ENCODE results near the gene RESF1.

The RESF1 gene

GRCh38 chr12:31958569-31959160 lies 550 bp upstream of the RESF1 start:
- Histone ChIP-seq H3K4me1 (ENCODE audit: control insufficient read depth, insufficient read depth, low read length) (peaks cover 14% of the 10 kb centered on the region), H3K4me3 (ENCODE audit: low read depth, low read length) (peak overlapping the region; percentile 74), H3K36me3 (ENCODE audit: control insufficient read depth in 2 of 2, insufficient read depth in 1 of 2, low read length in 2 of 2) (peaks cover 0 to 16% of the 10 kb centered on the region in 2 experiments; a peak in 2 of 3 replicates), H3K27ac (ENCODE audit: extremely low read depth, low read depth, low read length) (peak overlapping the region; percentile 83; the same call in 1 of the 2 replicates), H3K9me3 (ENCODE audit: control insufficient read depth, insufficient read depth, low read depth, low read length) (no peaks in the 10 kb centered on the region)
- POLR2A ChIA-PET, result interaction anchor here (0.5 to 1.9 kb wide), 3 partner anchors 21 to 230 kb away, joined by 3 to 5 read pairs (median 3); partner anchors contain the start of gene AMN1
- CTCF ChIA-PET, result interaction anchor here (0.5 to 0.6 kb wide), 2 partner anchors 123 to 134 kb away, joined by 3 read pairs; no protein-coding TSS in a partner anchor
- TF ChIP-seq ZNF391 (tag by site-specific recombination; IDR thresholded peaks at IDR 0.05; ENCODE audit: borderline replicate concordance, low read depth), result no peak
- no peak for TF ChIP-seq ZSCAN16 (tag by site-specific recombination; IDR thresholded peaks at IDR 0.05)
- TF ChIP-seq GLI2 (tag by site-specific recombination; IDR thresholded peaks at IDR 0.05; ENCODE audit: borderline replicate concordance, low read depth), result no peak
- TF ChIP-seq PATZ1 (tag by site-specific recombination; IDR thresholded peaks at IDR 0.05), result no peak
- TF ChIP-seq ZFP3 (tag by site-specific recombination; IDR thresholded peaks at IDR 0.05; ENCODE audit: low read depth), result 0 out of 2 replicates have a peak, but pooled peaks have one; percentile 8
- peak; percentile 98 for TF ChIP-seq SCRT2 (tag by site-specific recombination; IDR thresholded peaks at IDR 0.05)
- no peak for TF ChIP-seq GLI4 (tag by site-specific recombination; IDR thresholded peaks at IDR 0.05)
- 0 out of 2 replicates have a peak, but pooled peaks have one; percentile 16 for TF ChIP-seq ZNF133 (tag by site-specific recombination; IDR thresholded peaks at IDR 0.05)
- TF ChIP-seq ZNF121 (tag by site-specific recombination; IDR thresholded peaks at IDR 0.05), result no peak
- TF ChIP-seq HOXA7 (CRISPR knock-in tag; IDR thresholded peaks at IDR 0.05; ENCODE audit: borderline replicate concordance), result no peak
- peak; percentile 91 for TF ChIP-seq SCRT1 (tag by site-specific recombination; IDR thresholded peaks at IDR 0.05; ENCODE audit: borderline replicate concordance)
- peak; percentile 73 for TF ChIP-seq ZNF362 (tag by site-specific recombination; IDR thresholded peaks at IDR 0.05)
- TF ChIP-seq ZBTB26 (tag by site-specific recombination; optimal IDR thresholded peaks at IDR 0.05), result no peak
- peak; percentile 85 for TF ChIP-seq ZNF335 (tag by site-specific recombination; conservative IDR thresholded peaks at IDR 0.05)
- no peak for TF ChIP-seq ZNF785 (tag by site-specific recombination; IDR thresholded peaks at IDR 0.05)
- no peak for TF ChIP-seq PRDM2 (tag by site-specific recombination; IDR thresholded peaks at IDR 0.05; ENCODE audit: borderline replicate concordance)
- TF ChIP-seq TCF7L2 (IDR thresholded peaks at IDR 0.05; ENCODE audit: borderline replicate concordance, low read depth, low read length), result no peak
- no peak for TF ChIP-seq SP2 (tag by site-specific recombination; IDR thresholded peaks at IDR 0.05)
- no peak for TF ChIP-seq ZNF843 (tag by site-specific recombination; IDR thresholded peaks at IDR 0.05)
- no peak for TF ChIP-seq ZNF433 (tag by site-specific recombination; IDR thresholded peaks at IDR 0.05; ENCODE audit: low read depth)
- no peak for TF ChIP-seq ZNF571 (tag by site-specific recombination; IDR thresholded peaks at IDR 0.05)
- TF ChIP-seq ZNF341 (tag by site-specific recombination; IDR thresholded peaks at IDR 0.05; ENCODE audit: low read depth), result no peak
- no peak for TF ChIP-seq MYNN (tag by site-specific recombination; IDR thresholded peaks at IDR 0.05; ENCODE audit: borderline replicate concordance)
- no peak for TF ChIP-seq HOXC10 (CRISPR knock-in tag; IDR thresholded peaks at IDR 0.05)
- no peak for TF ChIP-seq KLF9 (tag by site-specific recombination; IDR thresholded peaks at IDR 0.05; ENCODE audit: low read depth)
- no peak for TF ChIP-seq ZNF585B (tag by site-specific recombination; IDR thresholded peaks at IDR 0.05)
- TF ChIP-seq OSR2 (tag by site-specific recombination; IDR thresholded peaks at IDR 0.05), result no peak
- TF ChIP-seq KLF7 (tag by site-specific recombination; IDR thresholded peaks at IDR 0.05; ENCODE audit: borderline replicate concordance), result no peak
- TF ChIP-seq ZNF404 (tag by site-specific recombination; IDR thresholded peaks at IDR 0.05), result no peak

All from HEK293 (cell line).